Measurements from ENCODE around the gene TSHR.

DNA sequence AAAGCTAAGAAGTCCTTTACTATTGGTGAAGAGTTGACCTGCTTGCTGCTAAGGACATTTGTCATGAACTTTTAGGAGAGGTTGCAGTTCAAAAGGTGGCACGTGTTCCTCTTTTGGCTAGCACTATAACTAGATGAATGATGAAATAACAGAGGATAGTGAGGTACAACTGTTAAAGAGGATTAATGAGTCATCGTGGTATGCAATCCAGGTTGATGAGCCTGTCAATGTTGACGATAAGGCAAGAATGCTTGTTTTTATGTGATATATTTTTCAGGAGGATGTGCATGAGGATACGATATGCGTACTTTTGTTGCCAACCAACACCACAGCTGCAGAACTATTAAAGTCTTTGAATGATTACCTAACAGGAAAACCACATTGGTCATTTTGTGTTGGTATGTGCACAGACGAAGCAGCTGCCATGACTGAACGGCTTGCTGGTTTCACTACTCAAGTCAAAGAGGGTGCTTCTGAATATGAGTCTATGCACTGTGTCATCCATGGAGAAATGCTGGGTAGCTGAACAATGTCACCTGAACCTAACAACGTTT is 24.5 kb upstream of the TSHR start:
- TF ChIP-seq, protein P1, sequence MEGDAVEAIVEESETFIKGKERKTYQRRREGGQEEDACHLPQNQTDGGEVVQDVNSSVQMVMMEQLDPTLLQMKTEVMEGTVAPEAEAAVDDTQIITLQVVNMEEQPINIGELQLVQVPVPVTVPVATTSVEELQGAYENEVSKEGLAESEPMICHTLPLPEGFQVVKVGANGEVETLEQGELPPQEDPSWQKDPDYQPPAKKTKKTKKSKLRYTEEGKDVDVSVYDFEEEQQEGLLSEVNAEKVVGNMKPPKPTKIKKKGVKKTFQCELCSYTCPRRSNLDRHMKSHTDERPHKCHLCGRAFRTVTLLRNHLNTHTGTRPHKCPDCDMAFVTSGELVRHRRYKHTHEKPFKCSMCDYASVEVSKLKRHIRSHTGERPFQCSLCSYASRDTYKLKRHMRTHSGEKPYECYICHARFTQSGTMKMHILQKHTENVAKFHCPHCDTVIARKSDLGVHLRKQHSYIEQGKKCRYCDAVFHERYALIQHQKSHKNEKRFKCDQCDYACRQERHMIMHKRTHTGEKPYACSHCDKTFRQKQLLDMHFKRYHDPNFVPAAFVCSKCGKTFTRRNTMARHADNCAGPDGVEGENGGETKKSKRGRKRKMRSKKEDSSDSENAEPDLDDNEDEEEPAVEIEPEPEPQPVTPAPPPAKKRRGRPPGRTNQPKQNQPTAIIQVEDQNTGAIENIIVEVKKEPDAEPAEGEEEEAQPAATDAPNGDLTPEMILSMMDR (IDR thresholded peaks at IDR 0.05) = no peak
- TF ChIP-seq EZH2 (IDR thresholded peaks at IDR 0.05) (no peak), EZH2phosphoT487 (IDR thresholded peaks at IDR 0.05) (no peak)
